Ishikawa (cell line): ENCODE results near the gene EYS.

ENCODE experiments used
- CEBPB ChIP-seq: IDR thresholded peaks from 2 replicates; pipeline ENCODE4 v1.6.1; 2012
- CREB1 ChIP-seq: IDR thresholded peaks from 2 replicates; pipeline ENCODE4 v1.6.1; 2012; ENCODE audit warnings: low read depth
- EGR1 ChIP-seq: IDR thresholded peaks from 2 replicates; pipeline ENCODE4 v1.6.1; 2012
- EP300 ChIP-seq: IDR thresholded peaks from 2 replicates; pipeline ENCODE4 v1.6.1; 2012; ENCODE audit warnings: borderline replicate concordance
- NFIC ChIP-seq: IDR thresholded peaks from 2 replicates; pipeline ENCODE4 v1.6.1; 2012
- REST ChIP-seq: IDR thresholded peaks from 2 replicates; pipeline ENCODE4 v1.6.1; 2012; ENCODE audit warnings: low read depth, mild to moderate bottlenecking
- TCF12 ChIP-seq: IDR thresholded peaks from 2 replicates; pipeline ENCODE4 v1.6.1; 2012; ENCODE audit warnings: low read depth
- YY1 ChIP-seq: IDR thresholded peaks from 2 replicates; pipeline ENCODE4 v1.6.1; 2012; ENCODE audit warnings: low read depth

GRCh38 chr6:64050590-64050989 lies 1656.4 kb downstream of the EYS start:
- no peak for TF ChIP-seq CREB1
- no peak for TF ChIP-seq EP300
- no peak for TF ChIP-seq TCF12
- TF ChIP-seq EGR1, result no peak
- no peak for TF ChIP-seq NFIC
- TF ChIP-seq YY1, result no peak
- no peak for TF ChIP-seq CEBPB
- TF ChIP-seq REST, result no peak
